Spleen (tissue), 7 donors: ENCODE data around the gene MACROH2A1.

Experiments
- POLR2A ChIP-seq, 3 donors: fragments of 450-650 bp; IDR thresholded peaks; one replicate each; pipeline ENCODE4 v1.5.1; 2017; ENCODE audit warnings: antibody characterized with exemption in 3 of 3, mild to moderate bottlenecking in 1 of 3
- TF ChIP-seq, protein P1 (sequence below), 11 experiments: fragments of 200-600 bp in 7 of 11; fragments of 450-650 bp in 4 of 11; sonication (generic) in 4 of 11; IDR thresholded peaks in 8 of 11; conservative IDR thresholded peaks in 3 of 11; 1 replicate in 7 of 11; 2 replicates in 4 of 11; pipeline versions ENCODE4 v1.4.0 to v1.8.0; 2016 to 2021; ENCODE audit warnings: antibody characterized with exemption in 11 of 11, inconsistent platforms in 4 of 11, mild to moderate bottlenecking in 1 of 11
- donor health status: DM: no; HTN: no; CAD: no; lungs with moderate emphysema.
- donor health status: DM: no; HTN: no; CAD: no.
- donor health status: DM: no; HTN: no; CAD: no.

GRCh38 chr5:135367554-135367953 lies 31.5 kb downstream of the MACROH2A1 start:
- no peak for TF ChIP-seq POLR2A (IDR thresholded peaks at IDR 0.05)
- TF ChIP-seq, protein P1, sequence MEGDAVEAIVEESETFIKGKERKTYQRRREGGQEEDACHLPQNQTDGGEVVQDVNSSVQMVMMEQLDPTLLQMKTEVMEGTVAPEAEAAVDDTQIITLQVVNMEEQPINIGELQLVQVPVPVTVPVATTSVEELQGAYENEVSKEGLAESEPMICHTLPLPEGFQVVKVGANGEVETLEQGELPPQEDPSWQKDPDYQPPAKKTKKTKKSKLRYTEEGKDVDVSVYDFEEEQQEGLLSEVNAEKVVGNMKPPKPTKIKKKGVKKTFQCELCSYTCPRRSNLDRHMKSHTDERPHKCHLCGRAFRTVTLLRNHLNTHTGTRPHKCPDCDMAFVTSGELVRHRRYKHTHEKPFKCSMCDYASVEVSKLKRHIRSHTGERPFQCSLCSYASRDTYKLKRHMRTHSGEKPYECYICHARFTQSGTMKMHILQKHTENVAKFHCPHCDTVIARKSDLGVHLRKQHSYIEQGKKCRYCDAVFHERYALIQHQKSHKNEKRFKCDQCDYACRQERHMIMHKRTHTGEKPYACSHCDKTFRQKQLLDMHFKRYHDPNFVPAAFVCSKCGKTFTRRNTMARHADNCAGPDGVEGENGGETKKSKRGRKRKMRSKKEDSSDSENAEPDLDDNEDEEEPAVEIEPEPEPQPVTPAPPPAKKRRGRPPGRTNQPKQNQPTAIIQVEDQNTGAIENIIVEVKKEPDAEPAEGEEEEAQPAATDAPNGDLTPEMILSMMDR (IDR thresholded peaks at IDR 0.05 in 8 of 11, conservative IDR thresholded peaks at IDR 0.05 in 3 of 11), result no peak
